Neutrophil (primary cell): ENCODE results near the gene SYCN.

Source experiments
- H3K27ac ChIP-seq: fragments of 200-600 bp; sonication (generic); 2 replicates; pipeline ENCODE4 v1.5.1; 2016; ENCODE audit warnings: mild to moderate bottlenecking, moderate library complexity
- H3K27me3 ChIP-seq: fragments of 200-600 bp; sonication (generic); 2 replicates; pipeline ENCODE4 v1.6.0; 2016; ENCODE audit warnings: mild to moderate bottlenecking
- H3K36me3 ChIP-seq: fragments of 200-600 bp; sonication (generic); 2 replicates; pipeline ENCODE4 v1.5.1; 2017
- H3K4me1 ChIP-seq, 2 experiments: fragments of 200-600 bp in 1 of 2; sonication (generic) in 1 of 2; 1 replicate in 1 of 2; 2 replicates in 1 of 2; pipeline versions ENCODE4 v1.5.1 to v1.6.1; 2013 to 2016; ENCODE audit warnings: low read depth in 1 of 2, low read length in 1 of 2, mild to moderate bottlenecking in 1 of 2, moderate library complexity in 1 of 2; ENCODE audit not compliant: control insufficient read depth in 1 of 2, insufficient read depth in 1 of 2
- H3K4me3 ChIP-seq, 2 experiments: fragments of 200-600 bp in 1 of 2; sonication (generic) in 1 of 2; 1 replicate in 1 of 2; 2 replicates in 1 of 2; pipeline ENCODE4 v1.5.1; 2013 to 2016; ENCODE audit warnings: low read depth in 1 of 2, low read length in 1 of 2, mild to moderate bottlenecking in 1 of 2, moderate library complexity in 1 of 2
- H3K9me3 ChIP-seq: fragments of 200-600 bp; sonication (generic); 2 replicates; pipeline ENCODE4 v1.5.1; 2016
- CTCF ChIP-seq: fragments of 200-600 bp; sonication (generic); IDR thresholded peaks from 2 replicates; pipeline ENCODE4 v1.5.1; 2016; ENCODE audit warnings: antibody characterized with exemption

Gene SYCN

GRCh38 chr19:39207293-39207836 lies 3.3 kb upstream of the SYCN start:
- Histone ChIP-seq H3K4me1 (no peaks in the 10 kb centered on the region), H3K4me3 (no peak overlapping the region), H3K9me3 (no peaks in the 10 kb centered on the region), H3K27ac (no peak overlapping the region), H3K36me3 (no peaks in the 10 kb centered on the region), H3K27me3 (peaks cover 35% of the 10 kb centered on the region)
- no peak for TF ChIP-seq CTCF

- Histone ChIP-seq H3K36me3 (no peaks in the 10 kb centered on the region), H3K27me3 (peaks cover 46% of the 10 kb centered on the region), H3K4me3 (no peak overlapping the region), H3K4me1 (no peaks in the 10 kb centered on the region), H3K9me3 (no peaks in the 10 kb centered on the region), H3K27ac (no peak overlapping the region)
- TF ChIP-seq CTCF, result no peak
These were observed 2.1 kb upstream of the SYCN start for GRCh38 chr19:39206122-39206521.

- H3K27me3 ChIP-seq, result peaks cover 52% of the 10 kb centered on the region
- H3K36me3 ChIP-seq, result no peaks in the 10 kb centered on the region
- H3K4me3 ChIP-seq, result no peak overlapping the region
- H3K4me1 ChIP-seq, result no peaks in the 10 kb centered on the region
- no peak for TF ChIP-seq CTCF
- H3K9me3 ChIP-seq, result no peaks in the 10 kb centered on the region
- no peak overlapping the region for H3K27ac ChIP-seq
These were observed 1.3 kb upstream of the SYCN start for GRCh38 chr19:39205449-39205764.

- Histone ChIP-seq H3K4me3 (no peak overlapping the region), H3K27me3 (peaks cover 76% of the 10 kb centered on the region), H3K27ac (no peak overlapping the region), H3K9me3 (no peaks in the 10 kb centered on the region), H3K36me3 (no peaks in the 10 kb centered on the region), H3K4me1 (no peaks in the 10 kb centered on the region)
- TF ChIP-seq CTCF, result no peak
These were observed 1.1 kb downstream of the SYCN start for GRCh38 chr19:39202998-39203355.

GRCh38 chr19:39200803-39201115 lies 3.3 kb downstream of the SYCN start:
- Histone ChIP-seq H3K36me3 (no peaks in the 10 kb centered on the region), H3K4me1 (no peaks in the 10 kb centered on the region), H3K27ac (no peak overlapping the region), H3K27me3 (peaks cover 97% of the 10 kb centered on the region), H3K9me3 (no peaks in the 10 kb centered on the region), H3K4me3 (no peak overlapping the region)
- TF ChIP-seq CTCF, result no peak
